ENCODE measurements around the gene HPCA. TPM values are rescaled to one million over a fixed set of nuclear protein-coding genes. Genes with fewer than 3 reads are reported as not detected.

Gene HPCA
- total RNA-seq, 1 donor from 2014 or later = 0.86 TPM

GRCh38 chr1:32892368-32893197, 6.3 kb downstream of the HPCA start:
- H3K4me3 Mint-ChIP-seq = peak overlapping the region; percentile 74
- peaks cover 68% of the 10 kb centered on the region for H3K27me3 Mint-ChIP-seq (ENCODE audit: low read depth)
- no peak overlapping the region for H3K27ac Mint-ChIP-seq (ENCODE audit: unreplicated experiment)
- H3K9me3 Mint-ChIP-seq = no peaks in the 10 kb centered on the region
- TF ChIP-seq CTCF (conservative IDR thresholded peaks at IDR 0.05) = peak; percentile 83
- H3K36me3 Mint-ChIP-seq (ENCODE audit: low read depth) = no peaks in the 10 kb centered on the region
- peaks cover 11% of the 10 kb centered on the region for H3K4me1 Mint-ChIP-seq
- DNase-seq (ENCODE audit: low read depth, low spot score) = peak; percentile 67

- Mint-ChIP-seq H3K27ac (ENCODE audit: unreplicated experiment) (no peak overlapping the region), H3K27me3 (ENCODE audit: low read depth) (peaks cover 68% of the 10 kb centered on the region)
- TF ChIP-seq CTCF (conservative IDR thresholded peaks at IDR 0.05) = peak; percentile 51
These were observed 7.1 kb downstream of the HPCA start for GRCh38 chr1:32893198-32894018.

GRCh38 chr1:32894019-32894600, 7.8 kb downstream of the HPCA start:
- TF ChIP-seq CTCF (conservative IDR thresholded peaks at IDR 0.05) = no peak
- Mint-ChIP-seq H3K27ac (ENCODE audit: unreplicated experiment) (no peak overlapping the region), H3K36me3 (ENCODE audit: low read depth) (no peaks in the 10 kb centered on the region), H3K4me1 (peaks cover 11% of the 10 kb centered on the region), H3K9me3 (no peaks in the 10 kb centered on the region), H3K4me3 (peak overlapping the region; percentile 61), H3K27me3 (ENCODE audit: low read depth) (peaks cover 70% of the 10 kb centered on the region)
- DNase-seq (ENCODE audit: low read depth, low spot score) = no peak

More at GRCh38 chr1:32893198-32894018, 7.1 kb downstream of the HPCA start:
- Mint-ChIP-seq H3K4me3 (peak overlapping the region; percentile 61), H3K9me3 (no peaks in the 10 kb centered on the region), H3K4me1 (peaks cover 11% of the 10 kb centered on the region), H3K36me3 (ENCODE audit: low read depth) (no peaks in the 10 kb centered on the region)
- DNase-seq (ENCODE audit: low read depth, low spot score) = peak; percentile 39

GRCh38 chr1:32894681-32895080, 8.4 kb downstream of the HPCA start:
- no peak for TF ChIP-seq CTCF (conservative IDR thresholded peaks at IDR 0.05)
- H3K9me3 Mint-ChIP-seq = no peaks in the 10 kb centered on the region
- H3K27ac Mint-ChIP-seq (ENCODE audit: unreplicated experiment) = no peak overlapping the region
- no peak for DNase-seq (ENCODE audit: low read depth, low spot score)
- no peaks in the 10 kb centered on the region for H3K36me3 Mint-ChIP-seq (ENCODE audit: low read depth)
- peaks cover 70% of the 10 kb centered on the region for H3K27me3 Mint-ChIP-seq (ENCODE audit: low read depth)
- H3K4me1 Mint-ChIP-seq = peaks cover 11% of the 10 kb centered on the region
- H3K4me3 Mint-ChIP-seq = no peak overlapping the region

Measured in neural crest cell (in vitro differentiated cells).